Loucy (cell line): ENCODE measurements around the gene CAB39.

ENCODE experiments used
- H2AFZ ChIP-seq: fragments of 200-600 bp; sonication (generic); 2 replicates; pipeline ENCODE4 v1.6.0; 2016; ENCODE audit warnings: antibody characterized with exemption, mild to moderate bottlenecking, low read length, moderate library complexity
- H3F3A ChIP-seq: fragments of 200-600 bp; 2 replicates; pipeline ENCODE4 v1.6.0; 2016; ENCODE audit warnings: antibody characterized with exemption, low read depth, mild to moderate bottlenecking
- H3K27me3 ChIP-seq: fragments of 200-600 bp; sonication (generic); 2 replicates; pipeline ENCODE4 v1.6.1; 2014; ENCODE audit warnings: low read length, mild to moderate bottlenecking; ENCODE audit not compliant: insufficient read depth, poor library complexity, severe bottlenecking
- H3K36me3 ChIP-seq: fragments of 200-600 bp; sonication (generic); 2 replicates; pipeline ENCODE4 v1.6.1; 2016; ENCODE audit warnings: low read length; ENCODE audit not compliant: insufficient read depth
- H3K4me1 ChIP-seq: fragments of 200-600 bp; sonication (generic); 2 replicates; pipeline ENCODE4 v1.5.1; 2014; ENCODE audit warnings: low read length, mild to moderate bottlenecking; ENCODE audit not compliant: insufficient read depth, poor library complexity, severe bottlenecking
- H3K4me2 ChIP-seq: fragments of 200-600 bp; sonication (generic); 2 replicates; pipeline ENCODE4 v1.6.0; 2014; ENCODE audit warnings: antibody characterized with exemption, low read length, low read depth, mild to moderate bottlenecking; ENCODE audit not compliant: poor library complexity, severe bottlenecking
- H3K4me3 ChIP-seq: fragments of 200-600 bp; sonication (generic); 2 replicates; pipeline ENCODE4 v1.5.1; 2014; ENCODE audit warnings: low read length, mild to moderate bottlenecking, mixed read lengths; ENCODE audit not compliant: poor library complexity, severe bottlenecking
- H3K79me2 ChIP-seq: fragments of 200-600 bp; sonication (generic); 2 replicates; pipeline ENCODE4 v1.6.1; 2014; ENCODE audit warnings: low read length; ENCODE audit not compliant: insufficient read depth
- H3K9ac ChIP-seq: fragments of 200-600 bp; sonication (generic); 2 replicates; pipeline ENCODE4 v1.6.0; 2014; ENCODE audit warnings: mild to moderate bottlenecking, low read depth, low read length, moderate library complexity; ENCODE audit not compliant: poor library complexity, severe bottlenecking
- H3K9me2 ChIP-seq: fragments of 200-600 bp; sonication (generic); replicated peaks from 2 replicates; pipeline ENCODE4 v1.6.1; 2016; ENCODE audit warnings: low read depth, low read length, mixed read lengths
- H3K9me3 ChIP-seq: fragments of 200-600 bp; sonication (generic); 2 replicates; pipeline ENCODE4 v1.6.1; 2014; ENCODE audit warnings: mild to moderate bottlenecking, antibody characterized with exemption, low read length, low read depth; ENCODE audit not compliant: insufficient read depth
- H4K20me1 ChIP-seq: fragments of 200-600 bp; sonication (generic); 2 replicates; pipeline ENCODE4 v1.6.0; 2014; ENCODE audit warnings: antibody characterized with exemption, low read length, mild to moderate bottlenecking; ENCODE audit not compliant: insufficient read depth, poor library complexity, severe bottlenecking
- EZH2phosphoT487 ChIP-seq: fragments of 200-600 bp; IDR thresholded peaks from 2 replicates; pipeline ENCODE4 v1.6.1; 2018; ENCODE audit warnings: antibody characterized with exemption, mild to moderate bottlenecking, moderate library complexity, borderline replicate concordance
- TF ChIP-seq, protein P1 (sequence below): fragments of 200-600 bp; sonication (generic); conservative IDR thresholded peaks from 2 replicates; pipeline ENCODE4 v1.5.1; 2014; ENCODE audit warnings: mild to moderate bottlenecking, antibody characterized with exemption, low read length

The CAB39 gene

DNA sequence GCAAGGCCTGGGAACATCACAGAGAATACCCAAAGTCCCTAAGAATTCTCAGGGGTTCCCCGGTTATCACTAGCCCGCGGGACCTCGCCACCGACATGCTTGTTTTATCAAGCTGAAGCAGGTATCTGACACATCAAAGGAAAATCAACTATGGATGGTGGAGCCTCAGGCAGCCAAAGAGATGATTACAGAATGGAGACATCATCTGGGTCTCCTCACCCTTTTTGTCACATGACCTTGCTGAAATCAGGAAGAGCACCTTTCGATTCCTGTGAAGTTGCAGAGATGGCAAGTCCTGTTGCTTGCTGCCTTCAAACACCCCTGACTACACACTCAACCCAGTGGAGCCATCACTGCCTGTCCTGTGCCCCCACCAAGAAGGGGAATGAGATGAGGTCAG, 19.2 kb upstream of the CAB39 start:
- no peaks in the 10 kb centered on the region for H3K27me3 ChIP-seq
- no peak overlapping the region for H2AFZ ChIP-seq
- no peak overlapping the region for H3K9ac ChIP-seq
- H3F3A ChIP-seq = no peaks in the 10 kb centered on the region
- no peaks in the 10 kb centered on the region for H3K4me1 ChIP-seq
- H3K9me3 ChIP-seq = no peaks in the 10 kb centered on the region
- no peaks in the 10 kb centered on the region for H3K79me2 ChIP-seq
- H3K4me2 ChIP-seq = no peak overlapping the region
- H4K20me1 ChIP-seq = no peaks in the 10 kb centered on the region
- H3K4me3 ChIP-seq = no peak overlapping the region
- H3K9me2 ChIP-seq = no peaks in the 10 kb centered on the region
- no peaks in the 10 kb centered on the region for H3K36me3 ChIP-seq
- TF ChIP-seq EZH2phosphoT487 = no peak
- TF ChIP-seq, protein P1, sequence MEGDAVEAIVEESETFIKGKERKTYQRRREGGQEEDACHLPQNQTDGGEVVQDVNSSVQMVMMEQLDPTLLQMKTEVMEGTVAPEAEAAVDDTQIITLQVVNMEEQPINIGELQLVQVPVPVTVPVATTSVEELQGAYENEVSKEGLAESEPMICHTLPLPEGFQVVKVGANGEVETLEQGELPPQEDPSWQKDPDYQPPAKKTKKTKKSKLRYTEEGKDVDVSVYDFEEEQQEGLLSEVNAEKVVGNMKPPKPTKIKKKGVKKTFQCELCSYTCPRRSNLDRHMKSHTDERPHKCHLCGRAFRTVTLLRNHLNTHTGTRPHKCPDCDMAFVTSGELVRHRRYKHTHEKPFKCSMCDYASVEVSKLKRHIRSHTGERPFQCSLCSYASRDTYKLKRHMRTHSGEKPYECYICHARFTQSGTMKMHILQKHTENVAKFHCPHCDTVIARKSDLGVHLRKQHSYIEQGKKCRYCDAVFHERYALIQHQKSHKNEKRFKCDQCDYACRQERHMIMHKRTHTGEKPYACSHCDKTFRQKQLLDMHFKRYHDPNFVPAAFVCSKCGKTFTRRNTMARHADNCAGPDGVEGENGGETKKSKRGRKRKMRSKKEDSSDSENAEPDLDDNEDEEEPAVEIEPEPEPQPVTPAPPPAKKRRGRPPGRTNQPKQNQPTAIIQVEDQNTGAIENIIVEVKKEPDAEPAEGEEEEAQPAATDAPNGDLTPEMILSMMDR = no peak

DNA sequence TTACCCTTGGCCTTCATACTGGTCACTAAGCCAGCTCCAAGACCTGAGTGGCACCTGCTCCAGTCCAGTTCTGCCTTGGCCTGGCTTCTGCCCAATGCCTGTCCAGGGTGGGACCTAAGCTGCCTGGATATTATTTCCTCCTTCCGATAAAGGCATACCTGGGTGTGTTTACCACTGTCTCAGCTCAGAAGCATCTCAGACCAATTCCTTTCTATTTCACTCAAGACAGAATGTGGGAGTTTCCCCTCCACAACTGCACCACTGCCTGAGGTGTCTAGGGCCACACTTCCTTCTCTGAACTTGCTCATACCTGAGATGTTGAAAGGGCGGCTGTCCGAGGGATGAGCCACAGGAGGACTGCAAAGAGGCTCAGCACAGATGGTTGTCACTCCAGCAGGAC, 18.4 kb upstream of the CAB39 start:
- H4K20me1 ChIP-seq = no peaks in the 10 kb centered on the region
- TF ChIP-seq EZH2phosphoT487 = no peak
- TF ChIP-seq, protein P1 = no peak
- H3K4me2 ChIP-seq = no peak overlapping the region
- H3K79me2 ChIP-seq = no peaks in the 10 kb centered on the region
- no peaks in the 10 kb centered on the region for H3K9me2 ChIP-seq
- no peak overlapping the region for H3K9ac ChIP-seq
- no peaks in the 10 kb centered on the region for H3F3A ChIP-seq
- no peaks in the 10 kb centered on the region for H3K36me3 ChIP-seq
- no peak overlapping the region for H3K4me3 ChIP-seq
- no peak overlapping the region for H2AFZ ChIP-seq
- no peaks in the 10 kb centered on the region for H3K4me1 ChIP-seq
- H3K27me3 ChIP-seq = no peaks in the 10 kb centered on the region
- H3K9me3 ChIP-seq = no peaks in the 10 kb centered on the region

DNA sequence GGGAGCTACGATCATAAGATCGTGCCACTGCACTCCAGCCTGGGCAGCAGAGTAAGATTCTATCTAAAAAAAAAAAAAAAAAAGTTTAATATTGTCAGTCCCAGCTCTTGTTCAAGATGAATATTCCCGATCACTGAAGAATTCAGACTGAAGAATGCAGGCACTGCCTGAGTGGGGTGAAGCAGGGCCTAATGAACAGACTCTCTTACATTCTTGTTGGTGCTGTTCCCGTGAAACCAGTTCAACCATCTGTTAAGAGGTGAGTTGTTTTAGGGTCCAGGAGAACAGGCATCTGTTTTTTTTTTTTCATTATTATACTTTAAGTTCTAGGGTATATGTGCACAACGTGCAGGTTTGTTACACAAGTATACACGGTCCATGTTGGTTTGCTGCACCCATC, 17.1 kb upstream of the CAB39 start:
- no peaks in the 10 kb centered on the region for H3K27me3 ChIP-seq
- no peak overlapping the region for H3K9ac ChIP-seq
- H2AFZ ChIP-seq = no peak overlapping the region
- no peaks in the 10 kb centered on the region for H3K36me3 ChIP-seq
- no peaks in the 10 kb centered on the region for H3F3A ChIP-seq
- no peak for TF ChIP-seq EZH2phosphoT487
- TF ChIP-seq, protein P1 = no peak
- H4K20me1 ChIP-seq = no peaks in the 10 kb centered on the region
- no peak overlapping the region for H3K4me2 ChIP-seq
- H3K9me2 ChIP-seq = no peaks in the 10 kb centered on the region
- no peaks in the 10 kb centered on the region for H3K9me3 ChIP-seq
- H3K4me1 ChIP-seq = no peaks in the 10 kb centered on the region
- H3K79me2 ChIP-seq = no peaks in the 10 kb centered on the region
- H3K4me3 ChIP-seq = no peak overlapping the region
